BLaER1 treated with 17β-estradiol and CSF1 and Interleukin-3, amounts not matched to agents 10 nM and 100 nM (cell line): ENCODE measurements around the gene NXN.
"Not testable (repeated sequence)": the region's sequence is repeated elsewhere in the genome, so short reads cannot be mapped to it uniquely, and the experiment has no call there.

Source experiments
- H3K27ac ChIP-seq, 11 experiments: shearing (Covaris generic); formaldehyde crosslinking; 2 replicates each; pipeline ENCODE4 v1.8.1; 2022
- H3K27me3 ChIP-seq, 11 experiments: shearing (Covaris generic); formaldehyde crosslinking; 2 replicates each; pipeline ENCODE4 v1.8.1; 2022
- H3K36me3 ChIP-seq, 11 experiments: shearing (Covaris generic); formaldehyde crosslinking; 2 replicates each; pipeline ENCODE4 v1.8.1; 2022
- H3K4me1 ChIP-seq, 10 experiments: shearing (Covaris generic); formaldehyde crosslinking; 2 replicates each; pipeline ENCODE4 v1.8.1; 2022
- H3K4me2 ChIP-seq, 11 experiments: shearing (Covaris generic); formaldehyde crosslinking; 2 replicates each; pipeline ENCODE4 v1.8.1; 2022
- H3K4me3 ChIP-seq, 10 experiments: shearing (Covaris generic); formaldehyde crosslinking; 2 replicates each; pipeline ENCODE4 v1.8.1; 2022
- H3K9ac ChIP-seq, 11 experiments: shearing (Covaris generic); formaldehyde crosslinking; 2 replicates each; pipeline ENCODE4 v1.8.1; 2022
- H3K9me3 ChIP-seq, 11 experiments: shearing (Covaris generic); formaldehyde crosslinking; replicated peaks in 1 of 11; 2 replicates each; pipeline ENCODE4 v1.8.1; 2022
- H4K20me1 ChIP-seq, 11 experiments: shearing (Covaris generic); formaldehyde crosslinking; 2 replicates each; pipeline ENCODE4 v1.8.1; 2022
- Cebpa-rat ChIP-seq, 11 experiments: shearing (Covaris generic); IDR thresholded peaks; 2 replicates each; pipeline ENCODE4 v1.8.1; 2022

Gene NXN

DNA sequence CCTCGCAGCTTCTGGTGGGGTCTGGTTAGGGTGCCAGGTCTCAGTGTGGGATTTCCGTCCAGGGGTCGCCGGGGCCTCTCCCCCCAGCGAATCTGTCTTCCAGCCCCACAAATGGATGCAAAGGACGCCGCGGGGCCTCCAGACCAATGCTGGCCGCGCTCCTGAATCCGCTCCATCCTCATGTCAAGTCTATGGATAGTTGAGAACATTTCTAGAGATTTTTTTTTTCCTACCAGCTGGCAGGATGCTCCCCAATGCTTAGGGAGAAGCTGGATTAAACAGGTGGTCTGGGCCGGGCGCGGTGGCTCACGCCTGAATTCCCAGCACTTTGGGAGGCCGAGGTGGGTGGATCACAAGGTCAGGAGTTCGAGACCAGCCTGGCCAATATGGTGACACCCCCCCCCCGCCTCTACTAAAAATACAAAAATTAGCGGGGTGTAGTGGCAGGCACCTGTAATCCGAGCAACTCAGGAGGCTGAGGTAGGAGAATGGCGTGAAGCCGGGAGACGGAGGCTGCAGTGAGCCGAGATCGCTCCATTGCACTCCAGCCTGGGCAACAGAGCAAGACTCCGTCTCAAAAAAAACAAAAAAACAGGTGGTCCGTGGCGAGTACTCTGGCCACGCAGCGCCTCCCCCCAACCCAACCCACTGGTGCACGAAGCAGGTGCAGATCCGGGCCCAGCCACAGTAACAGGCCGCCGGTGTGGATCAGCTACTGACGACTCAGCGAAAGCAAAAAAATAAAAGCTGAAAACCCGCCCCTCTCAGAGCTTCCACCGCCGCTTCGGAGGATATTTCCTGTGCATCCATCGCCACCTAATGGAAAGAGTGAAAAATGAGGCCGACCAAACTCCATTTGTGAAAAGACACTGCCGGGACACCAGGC, 1.1 kb upstream of the NXN start:
- H3K27ac ChIP-seq, result peak overlapping the region in 9 of 11 experiments; percentile 41 to 70 (median 68); a peak in 17 of 22 replicates
- no peak for TF ChIP-seq Cebpa-rat (IDR thresholded peaks at IDR 0.05)
- peaks cover 0 to 2% (median 0%) of the 10 kb centered on the region in 11 experiments; a peak in 3 of 22 replicates for H3K36me3 ChIP-seq
- peak overlapping the region; percentile 75 to 92 (median 83) for H3K4me3 ChIP-seq
- peaks cover 29 to 62% (median 46%) of the 10 kb centered on the region in 10 experiments for H3K4me1 ChIP-seq
- H4K20me1 ChIP-seq, result peaks cover 0 to 36% (median 0%) of the 10 kb centered on the region in 11 experiments; a peak in 6 of 22 replicates
- H3K27me3 ChIP-seq, result no peaks in the 10 kb centered on the region
- H3K9me3 ChIP-seq, result no peaks in the 10 kb centered on the region
- H3K9ac ChIP-seq, result peak overlapping the region in 10 of 11 experiments; percentile 70 to 92 (median 80); a peak in 18 of 22 replicates
- peak overlapping the region; percentile 75 to 96 (median 91) for H3K4me2 ChIP-seq

DNA sequence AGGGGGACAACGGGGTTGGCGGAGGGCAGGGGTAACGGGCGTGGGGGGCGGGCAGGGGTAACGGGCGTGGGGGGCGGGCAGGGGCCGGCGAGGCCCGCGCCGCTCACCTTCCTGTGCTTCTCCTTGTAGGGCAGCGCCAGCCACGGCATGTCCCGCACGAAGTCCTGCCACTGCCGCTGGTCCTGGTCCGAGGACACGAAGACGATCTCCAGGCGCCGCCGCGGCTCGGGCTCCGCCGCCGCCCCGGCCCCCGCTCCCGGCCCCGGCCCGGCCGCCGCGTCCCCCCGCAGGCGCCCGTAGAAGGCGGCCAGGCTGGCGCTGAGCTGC, 401 bp downstream of the NXN start:
- H3K4me2 ChIP-seq, result peak overlapping the region; percentile 45 to 92 (median 64); a peak in 19 of 22 replicates
- H3K4me3 ChIP-seq, result peak overlapping the region; percentile 75 to 92 (median 83)
- peaks cover 0 to 50% (median 4%) of the 10 kb centered on the region in 11 experiments; a peak in 9 of 22 replicates for H4K20me1 ChIP-seq
- H3K36me3 ChIP-seq, result peaks cover 0 to 16% (median 0%) of the 10 kb centered on the region in 11 experiments; a peak in 6 of 22 replicates
- peak overlapping the region; percentile 70 to 92 (median 80); a peak in 21 of 22 replicates for H3K9ac ChIP-seq
- no peaks in the 10 kb centered on the region for H3K9me3 ChIP-seq
- peak overlapping the region in 9 of 11 experiments; percentile 57 to 79 (median 74); a peak in 19 of 22 replicates for H3K27ac ChIP-seq
- no peaks in the 10 kb centered on the region for H3K27me3 ChIP-seq
- TF ChIP-seq Cebpa-rat (IDR thresholded peaks at IDR 0.05), result no peak
- H3K4me1 ChIP-seq, result peaks cover 39 to 74% (median 54%) of the 10 kb centered on the region in 10 experiments

DNA sequence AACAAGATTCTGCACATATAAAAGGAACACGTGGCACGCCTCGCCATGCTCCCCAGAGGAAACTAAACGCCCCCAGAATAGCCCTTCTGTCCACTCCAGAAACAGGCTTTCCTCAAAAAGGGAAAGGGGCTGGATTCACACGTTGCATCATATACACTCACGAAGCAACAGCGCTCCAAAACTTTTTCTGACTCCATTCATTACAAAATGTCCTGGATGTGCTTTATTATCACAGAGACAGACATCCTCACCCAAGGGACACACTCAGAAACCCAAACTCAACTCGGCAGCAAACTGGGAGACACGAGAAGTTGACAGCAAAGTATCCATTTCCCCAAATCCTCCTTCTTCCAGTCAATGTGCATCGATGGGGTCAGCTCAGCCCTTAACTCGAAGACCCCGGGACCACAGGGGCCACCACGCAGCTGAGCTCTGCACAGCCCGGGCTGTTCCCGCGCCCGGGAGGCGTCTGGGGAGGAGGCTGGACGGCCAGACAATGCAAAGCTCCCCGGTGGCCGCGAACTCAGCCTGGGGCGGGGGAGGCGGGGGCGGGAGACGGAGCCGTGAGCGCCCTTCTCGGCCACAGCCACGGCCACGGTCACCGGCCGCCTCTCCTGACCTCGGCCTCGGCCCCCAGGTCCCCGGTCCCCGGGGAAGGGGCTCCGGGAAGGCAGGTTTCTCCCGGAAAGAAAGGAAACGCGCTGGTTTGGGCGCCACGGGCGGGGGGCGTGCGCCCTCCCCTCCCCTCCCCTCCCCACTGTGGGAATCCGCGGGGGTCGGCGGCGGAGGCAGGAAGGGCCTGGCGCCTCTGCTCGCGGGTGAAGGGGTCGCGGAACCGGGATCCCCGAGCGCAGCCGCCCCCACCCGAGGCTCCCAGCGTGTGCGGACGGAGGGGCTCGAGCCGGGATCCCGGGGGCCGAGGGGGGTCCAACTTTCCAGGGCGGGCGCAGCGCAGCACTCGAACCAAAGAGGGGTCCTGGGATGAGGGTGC, 1.2 kb downstream of the NXN start:
- Histone ChIP-seq H3K27ac (peak overlapping the region in 10 of 11 experiments; percentile 42 to 87 (median 82); a peak in 19 of 22 replicates), H3K4me2 (peak overlapping the region; percentile 81 to 96 (median 87)), H3K4me3 (peak overlapping the region; percentile 75 to 92 (median 86)), H3K27me3 (no peaks in the 10 kb centered on the region), H3K36me3 (peaks cover 0 to 21% (median 0%) of the 10 kb centered on the region in 11 experiments; a peak in 6 of 22 replicates), H4K20me1 (peaks cover 0 to 56% (median 4%) of the 10 kb centered on the region in 11 experiments; a peak in 9 of 22 replicates), H3K9ac (peak overlapping the region; percentile 76 to 95 (median 88)), H3K9me3 (no peaks in the 10 kb centered on the region), H3K4me1 (peaks cover 39 to 71% (median 53%) of the 10 kb centered on the region in 10 experiments)
- TF ChIP-seq Cebpa-rat (IDR thresholded peaks at IDR 0.05), result peak in 2 of 11 experiments; percentile 45 to 61; a peak in 3 of 22 replicates

GRCh38 chr17:977166-977565, 2.4 kb downstream of the NXN start:
- Histone ChIP-seq H3K4me3 (peak overlapping the region in 8 of 10 experiments; percentile 76 to 92 (median 88); a peak in 14 of 20 replicates), H3K4me2 (peak overlapping the region; percentile 81 to 96 (median 87); a peak in 21 of 22 replicates), H3K9ac (peak overlapping the region in 9 of 11 experiments; percentile 78 to 95 (median 89); a peak in 16 of 22 replicates), H3K9me3 (peaks cover 0 to 7% (median 0%) of the 10 kb centered on the region in 11 experiments; a peak in 1 of 22 replicates), H3K36me3 (peaks cover 0 to 31% (median 0%) of the 10 kb centered on the region in 11 experiments; a peak in 8 of 22 replicates), H3K27me3 (no peaks in the 10 kb centered on the region), H3K27ac (peak overlapping the region in 7 of 11 experiments; percentile 80 to 87 (median 85); a peak in 10 of 22 replicates), H3K4me1 (peaks cover 39 to 77% (median 65%) of the 10 kb centered on the region in 10 experiments), H4K20me1 (peaks cover 0 to 69% (median 4%) of the 10 kb centered on the region in 11 experiments; a peak in 9 of 22 replicates)
- TF ChIP-seq Cebpa-rat (IDR thresholded peaks at IDR 0.05), result no peak

DNA sequence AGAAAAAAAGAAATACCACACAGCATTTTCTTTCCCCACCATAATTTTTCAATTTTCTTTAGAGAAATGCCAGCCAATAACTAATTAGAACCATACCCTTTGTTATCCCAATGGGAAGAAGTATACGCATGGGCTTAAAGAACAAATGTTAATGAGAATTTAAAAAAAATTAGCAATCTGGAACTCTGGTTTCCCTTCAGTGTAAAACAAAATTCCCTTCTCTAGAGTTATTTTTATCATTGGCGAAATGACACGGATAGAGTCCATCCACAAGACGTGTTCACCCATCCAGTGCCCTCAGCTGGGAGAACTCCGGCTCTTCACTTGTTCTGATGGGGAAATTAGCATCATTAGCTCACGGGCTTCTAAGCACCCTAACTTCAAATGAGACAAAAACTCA, 3.3 kb downstream of the NXN start:
- peak overlapping the region in 2 of 11 experiments; percentile 87 to 95; a peak in 3 of 22 replicates for H3K9ac ChIP-seq
- H3K27ac ChIP-seq, result no peak overlapping the region
- peak overlapping the region in 10 of 11 experiments; percentile 81 to 96 (median 86); a peak in 18 of 22 replicates for H3K4me2 ChIP-seq
- peaks cover 0 to 37% (median 0%) of the 10 kb centered on the region in 11 experiments; a peak in 9 of 22 replicates for H3K36me3 ChIP-seq
- H3K27me3 ChIP-seq, result no peaks in the 10 kb centered on the region
- H3K4me3 ChIP-seq, result peak overlapping the region in 2 of 10 experiments; percentile 84 to 92; a peak in 1 of 20 replicates
- peaks cover 0 to 7% (median 0%) of the 10 kb centered on the region in 11 experiments; a peak in 1 of 22 replicates for H3K9me3 ChIP-seq
- peaks cover 39 to 77% (median 70%) of the 10 kb centered on the region in 10 experiments for H3K4me1 ChIP-seq
- TF ChIP-seq Cebpa-rat (IDR thresholded peaks at IDR 0.05), result no peak
- peaks cover 0 to 77% (median 4%) of the 10 kb centered on the region in 11 experiments; a peak in 9 of 22 replicates for H4K20me1 ChIP-seq

DNA sequence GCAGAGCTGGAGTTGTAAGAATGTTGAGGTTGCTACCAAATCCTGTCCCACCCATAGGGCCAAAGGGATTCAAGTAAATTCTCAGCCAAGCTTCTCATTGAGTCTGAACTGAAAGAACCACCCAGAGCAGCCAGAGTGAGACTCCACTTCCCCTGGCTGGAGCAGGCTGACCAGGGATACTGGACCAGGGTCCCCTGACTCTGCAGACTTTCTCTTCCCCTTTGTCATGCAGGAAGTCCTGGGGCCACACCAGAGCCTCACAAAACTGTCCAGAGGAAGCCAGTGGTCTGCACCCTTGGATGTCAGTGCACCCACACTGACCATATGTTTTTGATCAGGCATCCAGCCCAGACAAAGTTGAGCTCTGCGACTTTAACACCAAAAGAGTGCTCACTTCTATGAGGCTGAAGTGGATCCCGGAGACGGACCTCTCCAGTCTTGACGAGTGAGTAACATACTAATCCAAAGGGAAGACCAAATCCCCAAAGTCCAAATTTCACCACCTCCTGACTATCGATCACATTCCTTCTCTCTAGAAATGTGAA, 4.1 kb downstream of the NXN start:
- H4K20me1 ChIP-seq, result peaks cover 0 to 86% (median 4%) of the 10 kb centered on the region in 11 experiments; a peak in 10 of 22 replicates
- TF ChIP-seq Cebpa-rat (IDR thresholded peaks at IDR 0.05), result no peak
- H3K36me3 ChIP-seq, result peaks cover 0 to 46% (median 0%) of the 10 kb centered on the region in 11 experiments; a peak in 9 of 22 replicates
- H3K4me2 ChIP-seq, result peak overlapping the region; percentile 47 to 94 (median 83)
- peaks cover 36 to 77% (median 72%) of the 10 kb centered on the region in 10 experiments for H3K4me1 ChIP-seq
- no peak overlapping the region for H3K4me3 ChIP-seq
- peaks cover 0 to 7% (median 0%) of the 10 kb centered on the region in 11 experiments; a peak in 1 of 22 replicates for H3K9me3 ChIP-seq
- H3K9ac ChIP-seq, result peak overlapping the region in 5 of 11 experiments; percentile 4 to 52 (median 14); a peak in 5 of 22 replicates
- H3K27ac ChIP-seq, result peak overlapping the region in 2 of 11 experiments; percentile 19 to 25; a peak in 2 of 22 replicates
- no peaks in the 10 kb centered on the region for H3K27me3 ChIP-seq

- H3K4me2 ChIP-seq, result peak overlapping the region; percentile 47 to 94 (median 83); a peak in 18 of 22 replicates
- 0 out of 22 replicates have a peak overlapping the region, but pooled peaks of 1 of the 11 experiments have one; percentile 19 for H3K27ac ChIP-seq
- H3K4me1 ChIP-seq, result peaks cover 32 to 78% (median 70%) of the 10 kb centered on the region in 10 experiments
Observed at GRCh38 chr17:974778-975177, 4.8 kb downstream of the NXN start.

More at GRCh38 chr17:974778-975177, 4.8 kb downstream of the NXN start:
- H3K4me3 ChIP-seq, H3K9me3 ChIP-seq, H3K27me3 ChIP-seq: not testable (repeated sequence)
- H3K36me3 ChIP-seq, result peaks cover 0 to 53% (median 4%) of the 10 kb centered on the region in 11 experiments; a peak in 12 of 22 replicates
- peaks cover 0 to 92% (median 4%) of the 10 kb centered on the region in 11 experiments; a peak in 10 of 22 replicates for H4K20me1 ChIP-seq
- 0 out of 22 replicates have a peak overlapping the region, but pooled peaks of 2 of the 11 experiments have one; percentile 14 to 52 for H3K9ac ChIP-seq
